Loucy (cell line): ENCODE measurements around the gene RAPGEF1.

Experiments
- H2AFZ ChIP-seq: fragments of 200-600 bp; sonication (generic); 2 replicates; pipeline ENCODE4 v1.6.0; 2016; ENCODE audit warnings: antibody characterized with exemption, mild to moderate bottlenecking, low read length, moderate library complexity
- H3F3A ChIP-seq: fragments of 200-600 bp; 2 replicates; pipeline ENCODE4 v1.6.0; 2016; ENCODE audit warnings: antibody characterized with exemption, low read depth, mild to moderate bottlenecking
- H3K27me3 ChIP-seq: fragments of 200-600 bp; sonication (generic); 2 replicates; pipeline ENCODE4 v1.6.1; 2014; ENCODE audit warnings: low read length, mild to moderate bottlenecking; ENCODE audit not compliant: insufficient read depth, poor library complexity, severe bottlenecking
- H3K36me3 ChIP-seq: fragments of 200-600 bp; sonication (generic); 2 replicates; pipeline ENCODE4 v1.6.1; 2016; ENCODE audit warnings: low read length; ENCODE audit not compliant: insufficient read depth
- H3K4me1 ChIP-seq: fragments of 200-600 bp; sonication (generic); 2 replicates; pipeline ENCODE4 v1.5.1; 2014; ENCODE audit warnings: low read length, mild to moderate bottlenecking; ENCODE audit not compliant: insufficient read depth, poor library complexity, severe bottlenecking
- H3K4me2 ChIP-seq: fragments of 200-600 bp; sonication (generic); 2 replicates; pipeline ENCODE4 v1.6.0; 2014; ENCODE audit warnings: antibody characterized with exemption, low read length, low read depth, mild to moderate bottlenecking; ENCODE audit not compliant: poor library complexity, severe bottlenecking
- H3K4me3 ChIP-seq: fragments of 200-600 bp; sonication (generic); 2 replicates; pipeline ENCODE4 v1.5.1; 2014; ENCODE audit warnings: low read length, mild to moderate bottlenecking, mixed read lengths; ENCODE audit not compliant: poor library complexity, severe bottlenecking
- H3K79me2 ChIP-seq: fragments of 200-600 bp; sonication (generic); 2 replicates; pipeline ENCODE4 v1.6.1; 2014; ENCODE audit warnings: low read length; ENCODE audit not compliant: insufficient read depth
- H3K9ac ChIP-seq: fragments of 200-600 bp; sonication (generic); 2 replicates; pipeline ENCODE4 v1.6.0; 2014; ENCODE audit warnings: mild to moderate bottlenecking, low read depth, low read length, moderate library complexity; ENCODE audit not compliant: poor library complexity, severe bottlenecking
- H3K9me2 ChIP-seq: fragments of 200-600 bp; sonication (generic); replicated peaks from 2 replicates; pipeline ENCODE4 v1.6.1; 2016; ENCODE audit warnings: low read depth, low read length, mixed read lengths
- H3K9me3 ChIP-seq: fragments of 200-600 bp; sonication (generic); 2 replicates; pipeline ENCODE4 v1.6.1; 2014; ENCODE audit warnings: mild to moderate bottlenecking, antibody characterized with exemption, low read length, low read depth; ENCODE audit not compliant: insufficient read depth
- H4K20me1 ChIP-seq: fragments of 200-600 bp; sonication (generic); 2 replicates; pipeline ENCODE4 v1.6.0; 2014; ENCODE audit warnings: antibody characterized with exemption, low read length, mild to moderate bottlenecking; ENCODE audit not compliant: insufficient read depth, poor library complexity, severe bottlenecking
- CTCF ChIP-seq: fragments of 200-600 bp; sonication (generic); conservative IDR thresholded peaks from 2 replicates; pipeline ENCODE4 v1.5.1; 2014; ENCODE audit warnings: mild to moderate bottlenecking, antibody characterized with exemption, low read length
- EZH2phosphoT487 ChIP-seq: fragments of 200-600 bp; IDR thresholded peaks from 2 replicates; pipeline ENCODE4 v1.6.1; 2018; ENCODE audit warnings: antibody characterized with exemption, mild to moderate bottlenecking, moderate library complexity, borderline replicate concordance

The RAPGEF1 gene

GRCh38 chr9:131675437-131676022, 64.3 kb downstream of the RAPGEF1 start:
- Histone ChIP-seq H3K4me1 (peaks cover 56% of the 10 kb centered on the region), H3K4me2 (no peak overlapping the region), H3K9me3 (no peaks in the 10 kb centered on the region), H3K9ac (no peak overlapping the region), H3F3A (no peaks in the 10 kb centered on the region), H3K4me3 (no peak overlapping the region), H2AFZ (no peak overlapping the region), H4K20me1 (peaks cover 21% of the 10 kb centered on the region), H3K9me2 (no peaks in the 10 kb centered on the region), H3K36me3 (no peaks in the 10 kb centered on the region), H3K27me3 (no peaks in the 10 kb centered on the region), H3K79me2 (peaks cover 95% of the 10 kb centered on the region)
- no peak for TF ChIP-seq CTCF
- TF ChIP-seq EZH2phosphoT487: no peak

- Histone ChIP-seq H3K9me2 (no peaks in the 10 kb centered on the region), H3K4me1 (peaks cover 60% of the 10 kb centered on the region), H2AFZ (no peak overlapping the region), H3K4me3 (no peak overlapping the region), H3K36me3 (no peaks in the 10 kb centered on the region), H3K27me3 (no peaks in the 10 kb centered on the region), H3K4me2 (no peak overlapping the region), H3K9ac (no peak overlapping the region), H3K79me2 (peaks cover 98% of the 10 kb centered on the region), H3F3A (no peaks in the 10 kb centered on the region), H4K20me1 (peaks cover 21% of the 10 kb centered on the region), H3K9me3 (no peaks in the 10 kb centered on the region)
- TF ChIP-seq CTCF: no peak
- TF ChIP-seq EZH2phosphoT487: no peak
Observed at GRCh38 chr9:131674425-131675421, 65.2 kb downstream of the RAPGEF1 start.

- Histone ChIP-seq H3K79me2 (peaks cover 93% of the 10 kb centered on the region), H4K20me1 (peaks cover 14% of the 10 kb centered on the region), H3K9me2 (no peaks in the 10 kb centered on the region), H3K4me2 (no peak overlapping the region), H3K4me3 (no peak overlapping the region), H2AFZ (no peak overlapping the region), H3K4me1 (peaks cover 60% of the 10 kb centered on the region), H3F3A (0 out of 2 replicates have a peak, but pooled peaks cover 3% of the 10 kb centered on the region), H3K27me3 (no peaks in the 10 kb centered on the region), H3K36me3 (no peaks in the 10 kb centered on the region), H3K9me3 (no peaks in the 10 kb centered on the region), H3K9ac (no peak overlapping the region)
- TF ChIP-seq CTCF: no peak
- no peak for TF ChIP-seq EZH2phosphoT487
Observed at GRCh38 chr9:131673531-131673930, 66.3 kb downstream of the RAPGEF1 start.
